ENCODE data around the gene FRMD1. TPM values are rescaled to one million over a fixed set of nuclear protein-coding genes. Genes with fewer than 3 reads are reported as not detected.

The FRMD1 gene
- total and polyA plus RNA-seq, 2 donors (not counting 1 experiment from before 2014, with no cell fraction given), result not detected

GRCh38 chr6:168056892-168057527 is 22.0 kb downstream of the FRMD1 start:
- H3K79me2 ChIP-seq (ENCODE audit: control insufficient read depth, insufficient read depth, low read length), result no peaks in the 10 kb centered on the region
- ATAC-seq (ENCODE audit: low read depth), result no peak
- intact Hi-C loops (cut with micrococcal nuclease), result no loop called here
- no peaks in the 10 kb centered on the region for H3K36me3 ChIP-seq (replicated peaks in 1 of 2; ENCODE audit: control extremely low read depth in 1 of 2, control insufficient read depth in 1 of 2, extremely low read depth in 1 of 2, insufficient read depth in 2 of 2, low read length in 1 of 2)
- H3K4me3 ChIP-seq (ENCODE audit: control extremely low read depth in 1 of 5, extremely low read depth in 1 of 5, insufficient read depth in 1 of 5, low read depth in 2 of 5, low read length in 4 of 5), result no peak overlapping the region
- WGBS (ENCODE audit: insufficient coverage), result 90% methylated on average over 24 of the region's 24 CpGs
- Mint-ChIP-seq H3K27ac (no peak overlapping the region), H3K4me1 (no peaks in the 10 kb centered on the region), H3K4me3 (no peak overlapping the region), H3K27me3 (no peaks in the 10 kb centered on the region), H3K9me3 (ENCODE audit: insufficient read depth) (no peaks in the 10 kb centered on the region)
- H3K4me2 ChIP-seq (replicated peaks; ENCODE audit: low read depth, low read length, poor library complexity, severe bottlenecking), result no peak overlapping the region
- peaks cover 0 to 6% (median 0%) of the 10 kb centered on the region in 3 donors for H3K9me3 ChIP-seq (ENCODE audit: control extremely low read depth in 1 of 3, control insufficient read depth in 2 of 3, insufficient read depth in 1 of 3, low read length in 2 of 3)
- no peak overlapping the region for H2AFZ ChIP-seq (ENCODE audit: insufficient read depth, low read depth, low read length, poor library complexity, severe bottlenecking)
- ChIA-PET CTCF (no interaction called here), POLR2A (no interaction called here)
- no peak for DNase-seq
- H3K27ac ChIP-seq (ENCODE audit: low read length in 2 of 2), result no peak overlapping the region
- no peaks in the 10 kb centered on the region for H4K20me1 ChIP-seq (ENCODE audit: control insufficient read depth, insufficient read depth, low read length, poor library complexity, severe bottlenecking)
- H3K9ac ChIP-seq (ENCODE audit: low read length), result no peak overlapping the region
- TF ChIP-seq EZH2 (IDR thresholded peaks at IDR 0.05; ENCODE audit: borderline replicate concordance, insufficient read depth, low read depth, low read length, poor library complexity, severe bottlenecking), result no peak
- no peak for TF ChIP-seq CTCF (IDR thresholded peaks at IDR 0.05)
- H3K27me3 ChIP-seq (replicated peaks in 1 of 4; ENCODE audit: control extremely low read depth in 1 of 4, control insufficient read depth in 3 of 4, insufficient read depth in 4 of 4, low read length in 3 of 4), result no peaks in the 10 kb centered on the region
- H3K4me1 ChIP-seq (ENCODE audit: control insufficient read depth in 2 of 2, insufficient read depth in 2 of 2, low read length in 2 of 2), result no peaks in the 10 kb centered on the region

GRCh38 chr6:168055696-168056489 is 23.1 kb downstream of the FRMD1 start:
- H3K9me3 ChIP-seq (ENCODE audit: control extremely low read depth in 1 of 3, control insufficient read depth in 2 of 3, insufficient read depth in 1 of 3, low read length in 2 of 3), result peaks cover 0 to 6% (median 0%) of the 10 kb centered on the region in 3 donors
- no peak overlapping the region for H3K4me2 ChIP-seq (replicated peaks; ENCODE audit: low read depth, low read length, poor library complexity, severe bottlenecking)
- Mint-ChIP-seq H3K27me3 (no peaks in the 10 kb centered on the region), H3K9me3 (ENCODE audit: insufficient read depth) (no peaks in the 10 kb centered on the region), H3K4me1 (no peaks in the 10 kb centered on the region), H3K27ac (no peak overlapping the region), H3K4me3 (no peak overlapping the region)
- WGBS (ENCODE audit: insufficient coverage), result 93% methylated on average over 22 of the region's 22 CpGs
- no peaks in the 10 kb centered on the region for H3K79me2 ChIP-seq (ENCODE audit: control insufficient read depth, insufficient read depth, low read length)
- H3K9ac ChIP-seq (ENCODE audit: low read length), result no peak overlapping the region
- ATAC-seq (ENCODE audit: low read depth), result no peak
- no peak overlapping the region for H3K4me3 ChIP-seq (ENCODE audit: control extremely low read depth in 1 of 5, extremely low read depth in 1 of 5, insufficient read depth in 1 of 5, low read depth in 2 of 5, low read length in 4 of 5)
- H3K27ac ChIP-seq (ENCODE audit: low read length in 2 of 2), result no peak overlapping the region
- ChIA-PET CTCF (no interaction called here), POLR2A (no interaction called here)
- H3K4me1 ChIP-seq (ENCODE audit: control insufficient read depth in 2 of 2, insufficient read depth in 2 of 2, low read length in 2 of 2), result no peaks in the 10 kb centered on the region
- intact Hi-C loops (cut with micrococcal nuclease), result no loop called here
- H2AFZ ChIP-seq (ENCODE audit: insufficient read depth, low read depth, low read length, poor library complexity, severe bottlenecking), result no peak overlapping the region
- no peak for TF ChIP-seq CTCF (IDR thresholded peaks at IDR 0.05)
- H3K36me3 ChIP-seq (replicated peaks in 1 of 2; ENCODE audit: control extremely low read depth in 1 of 2, control insufficient read depth in 1 of 2, extremely low read depth in 1 of 2, insufficient read depth in 2 of 2, low read length in 1 of 2), result no peaks in the 10 kb centered on the region
- no peaks in the 10 kb centered on the region for H3K27me3 ChIP-seq (replicated peaks in 1 of 4; ENCODE audit: control extremely low read depth in 1 of 4, control insufficient read depth in 3 of 4, insufficient read depth in 4 of 4, low read length in 3 of 4)
- DNase-seq, result no peak
- H4K20me1 ChIP-seq (ENCODE audit: control insufficient read depth, insufficient read depth, low read length, poor library complexity, severe bottlenecking), result no peaks in the 10 kb centered on the region
